HG03521 (cell line): ENCODE measurements around the gene STKLD1.

ENCODE experiments used
- ATAC-seq: cut with Tn5 transposase; IDR thresholded peaks from one replicate; pipeline ENCODE4 v1.9.1; 2021; ENCODE audit warnings: mild to moderate bottlenecking, moderate library complexity; ENCODE audit not compliant: unreplicated experiment

Gene STKLD1

DNA sequence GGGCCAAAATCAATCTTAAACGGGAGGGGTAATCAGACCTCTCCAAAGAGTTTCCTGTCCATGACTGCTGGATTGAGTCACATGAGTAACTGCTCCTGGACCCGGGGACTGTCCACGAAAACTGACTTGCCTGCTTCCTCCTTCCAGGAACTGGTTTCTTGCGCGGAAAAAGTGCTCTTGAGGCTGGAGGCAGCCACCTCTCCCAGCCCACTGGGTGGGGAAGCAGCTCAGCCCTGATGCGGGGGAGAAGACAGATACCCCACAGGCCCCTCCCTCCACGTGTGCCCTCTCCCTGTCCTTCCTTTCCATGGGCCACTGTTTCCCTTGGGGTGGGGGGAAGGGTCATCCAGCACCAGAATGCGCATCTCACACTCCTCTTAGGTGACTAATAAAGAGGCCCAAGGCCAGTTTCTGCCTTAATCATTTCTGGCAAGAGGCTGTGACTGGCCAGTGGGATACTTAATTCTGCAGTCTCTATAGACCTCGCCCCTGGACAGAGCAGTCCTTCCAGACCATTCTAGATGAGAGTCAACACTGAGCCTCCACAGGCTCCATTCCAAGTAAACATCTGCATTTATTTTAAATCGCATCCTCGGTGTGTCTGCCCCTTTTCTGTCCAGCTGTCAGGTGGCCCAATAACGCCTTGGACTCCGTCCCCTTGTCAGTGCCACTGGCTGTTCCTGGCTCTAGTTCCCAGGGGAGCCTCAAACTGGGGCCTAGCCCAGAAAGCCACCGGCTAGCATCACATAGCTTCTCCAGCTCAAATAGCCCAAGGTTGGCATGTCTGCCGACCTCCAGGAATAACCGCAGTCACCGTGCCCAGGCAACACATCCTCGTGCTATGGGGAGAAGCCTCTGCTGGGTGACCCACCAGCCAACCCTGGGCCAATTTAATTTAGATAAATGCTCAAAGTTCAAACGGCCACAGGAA is 29.6 kb downstream of the STKLD1 start:
- no peak for ATAC-seq

DNA sequence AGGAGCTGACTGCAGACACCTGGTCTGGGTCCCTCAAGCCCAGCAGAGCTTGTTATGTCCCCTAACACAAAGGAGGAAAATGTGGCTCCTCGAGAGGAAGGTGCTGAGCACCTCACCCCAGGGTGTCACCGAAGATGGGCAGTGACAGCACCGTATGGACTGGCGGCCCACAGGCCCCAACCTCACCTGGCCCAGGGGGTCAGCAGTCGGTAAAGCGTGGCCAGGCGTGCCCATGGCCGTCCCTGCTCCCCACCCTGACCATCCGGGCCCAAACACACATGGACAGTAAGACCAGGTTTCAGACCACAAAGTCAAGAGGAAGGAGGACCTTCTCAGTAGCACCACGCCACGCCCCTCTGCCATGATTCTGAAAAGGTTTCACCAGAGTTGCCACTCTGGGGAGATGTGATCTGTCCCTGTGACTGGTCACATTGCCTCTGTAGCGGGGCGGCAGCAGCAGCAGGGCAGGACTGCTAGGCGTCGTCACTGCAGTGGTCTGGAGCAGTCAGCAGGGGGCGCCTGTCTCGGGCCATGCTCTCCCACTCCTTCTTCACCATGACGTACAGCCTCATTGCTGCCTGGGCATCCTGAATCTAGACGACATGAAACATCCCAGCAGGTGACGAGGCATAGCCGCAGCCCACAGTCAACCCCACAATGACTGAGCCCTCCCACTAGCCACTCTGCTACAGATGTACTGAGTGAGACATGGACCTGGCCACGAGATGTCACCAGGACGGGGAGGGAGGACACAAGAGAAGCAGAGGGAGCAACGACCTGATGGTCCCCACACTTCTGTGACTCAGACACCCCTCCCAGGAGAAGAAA is 30.5 kb downstream of the STKLD1 start:
- ATAC-seq: no peak

- ATAC-seq: no peak
Observed at GRCh38 chr9:133408042-133408441, 31.9 kb downstream of the STKLD1 start.

DNA sequence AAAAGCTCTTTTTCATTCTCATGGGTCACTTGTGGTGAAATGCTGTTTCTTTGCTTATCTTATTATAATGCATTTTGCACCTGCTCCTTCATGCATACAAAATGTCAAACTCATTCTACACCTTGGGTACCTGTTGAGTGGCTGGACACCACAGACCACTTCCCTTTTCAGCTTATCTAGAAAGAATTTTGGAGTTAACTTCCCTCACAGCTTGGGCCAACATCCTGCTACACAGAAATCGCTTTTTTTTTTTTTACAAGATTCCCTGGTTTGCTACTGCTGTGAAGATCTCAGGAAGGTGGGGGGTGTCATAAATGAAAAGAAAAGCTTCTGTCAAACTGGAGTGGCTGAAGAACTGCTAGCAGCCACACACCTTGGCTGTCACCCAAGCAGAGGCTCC is 39.0 kb downstream of the STKLD1 start:
- no peak for ATAC-seq

- no peak for ATAC-seq
Observed at GRCh38 chr9:133417541-133418461, 41.6 kb downstream of the STKLD1 start, which contains the start of gene REXO4. REXO4 (minus strand) TSS chr9:133418010; CDS start chr9:133417844, 166 bp downstream.

- no peak for ATAC-seq
Observed at GRCh38 chr9:133419005-133419404, 42.8 kb downstream of the STKLD1 start.

DNA sequence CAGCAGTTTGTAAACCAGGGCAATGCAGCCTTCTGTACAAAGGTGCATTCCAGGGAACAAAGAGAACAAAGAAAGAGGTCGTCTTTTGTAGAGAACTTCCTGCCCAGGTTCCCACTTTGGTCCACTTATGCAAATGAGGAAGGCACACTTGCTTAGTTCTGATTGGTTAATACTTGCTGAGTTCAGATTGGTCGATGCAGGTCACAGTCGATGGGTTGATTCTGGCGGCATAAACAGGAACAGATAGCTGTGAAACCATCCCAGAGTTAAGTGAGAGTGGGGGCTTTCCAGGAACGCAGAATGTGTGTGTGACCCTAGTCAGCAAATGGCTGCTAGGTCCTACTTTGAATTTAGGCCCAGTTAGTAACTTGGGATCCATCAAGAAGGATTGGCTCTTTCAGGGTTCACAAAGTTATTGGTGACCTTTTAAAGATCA is 44.2 kb downstream of the STKLD1 start:
- no peak for ATAC-seq

DNA sequence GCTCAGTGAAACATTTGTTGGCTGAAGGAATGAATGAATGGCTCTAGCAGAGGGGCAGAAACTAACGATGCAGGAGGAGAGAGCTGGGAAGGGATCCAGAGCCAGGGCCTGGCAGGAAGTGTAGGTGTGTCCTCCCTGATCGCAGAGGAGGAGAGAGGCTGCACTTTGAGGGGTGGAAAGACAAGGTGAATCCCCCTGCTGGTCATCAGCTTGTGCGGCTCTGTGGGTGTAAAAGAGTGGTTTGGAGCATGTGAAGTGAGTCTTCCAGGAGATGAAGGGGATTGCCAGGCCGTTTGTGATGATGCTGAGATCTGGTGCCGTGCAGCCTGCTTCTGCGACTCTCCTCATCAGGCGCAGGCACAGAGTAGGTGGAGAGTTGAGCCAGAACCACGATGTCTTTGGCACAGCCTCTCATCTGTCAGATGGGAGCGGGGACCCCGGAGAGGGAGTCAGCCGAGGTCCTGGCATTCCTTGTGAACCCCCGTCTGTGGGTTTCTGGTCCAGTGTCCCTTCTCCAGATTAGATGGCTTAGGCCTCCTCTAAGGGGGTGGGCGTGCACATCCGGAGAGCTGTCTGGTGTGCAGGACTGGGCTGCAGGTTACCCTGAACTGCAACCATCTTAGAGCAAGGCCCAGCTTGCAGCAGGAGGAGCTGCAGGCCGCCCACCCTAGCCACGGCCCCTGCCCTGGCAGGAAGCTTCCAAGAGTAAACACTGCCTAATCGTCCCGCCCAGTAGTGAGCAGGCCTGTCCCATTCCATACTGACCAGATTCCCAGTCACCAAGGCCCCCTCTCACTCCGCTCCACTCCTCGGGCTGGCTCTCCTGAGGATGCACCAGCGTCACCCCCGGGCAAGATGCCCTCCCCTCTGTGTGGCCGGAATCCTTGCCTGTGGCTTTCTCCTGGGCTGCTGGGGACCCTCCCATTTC is 45.7 kb downstream of the STKLD1 start, which contains the start of gene ADAMTS13:
Gene ADAMTS13, plus strand, starts transcription at position 753 of the 928 bp plus-strand sequence. Its CDS starts 77 bp downstream, at position 830.
- ATAC-seq: no peak

DNA sequence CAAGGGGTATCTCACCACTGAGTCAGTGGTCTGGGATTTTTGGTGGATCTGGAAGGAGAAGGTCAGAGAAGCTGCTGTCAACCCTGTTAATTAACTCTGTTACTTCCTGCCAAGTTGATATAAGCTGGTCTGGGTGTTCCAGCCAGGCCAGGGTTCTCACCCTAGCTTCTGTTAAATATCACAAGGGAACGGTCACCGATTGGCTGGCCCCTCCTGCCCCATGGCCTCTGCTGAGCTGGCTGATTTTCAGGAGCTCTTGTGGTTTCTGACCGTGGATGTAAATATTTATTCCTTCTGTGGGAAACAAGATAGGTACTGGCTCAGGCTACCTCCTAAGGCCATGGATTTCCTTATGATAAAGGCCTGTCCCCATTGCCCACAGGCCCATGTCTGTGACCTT is 47.0 kb downstream of the STKLD1 start:
- no peak for ATAC-seq

GRCh38 chr9:133424187-133424586 is 48.0 kb downstream of the STKLD1 start:
- no peak for ATAC-seq

- no peak for ATAC-seq
Observed at GRCh38 chr9:133425049-133425632, 49.0 kb downstream of the STKLD1 start.

DNA sequence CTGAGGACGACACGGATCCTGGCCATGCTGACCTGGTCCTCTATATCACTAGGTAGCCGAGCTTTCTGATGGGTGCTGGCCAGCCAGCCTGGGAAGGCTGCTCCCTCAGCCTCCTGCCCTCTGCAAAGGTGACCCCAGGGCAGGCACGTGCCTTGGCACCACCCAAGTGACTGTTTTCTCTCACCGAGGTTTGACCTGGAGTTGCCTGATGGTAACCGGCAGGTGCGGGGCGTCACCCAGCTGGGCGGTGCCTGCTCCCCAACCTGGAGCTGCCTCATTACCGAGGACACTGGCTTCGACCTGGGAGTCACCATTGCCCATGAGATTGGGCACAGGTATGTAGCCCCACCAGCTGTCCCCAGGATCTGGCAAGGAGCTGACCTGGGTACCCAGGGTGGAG is 49.8 kb downstream of the STKLD1 start:
- ATAC-seq: no peak

DNA sequence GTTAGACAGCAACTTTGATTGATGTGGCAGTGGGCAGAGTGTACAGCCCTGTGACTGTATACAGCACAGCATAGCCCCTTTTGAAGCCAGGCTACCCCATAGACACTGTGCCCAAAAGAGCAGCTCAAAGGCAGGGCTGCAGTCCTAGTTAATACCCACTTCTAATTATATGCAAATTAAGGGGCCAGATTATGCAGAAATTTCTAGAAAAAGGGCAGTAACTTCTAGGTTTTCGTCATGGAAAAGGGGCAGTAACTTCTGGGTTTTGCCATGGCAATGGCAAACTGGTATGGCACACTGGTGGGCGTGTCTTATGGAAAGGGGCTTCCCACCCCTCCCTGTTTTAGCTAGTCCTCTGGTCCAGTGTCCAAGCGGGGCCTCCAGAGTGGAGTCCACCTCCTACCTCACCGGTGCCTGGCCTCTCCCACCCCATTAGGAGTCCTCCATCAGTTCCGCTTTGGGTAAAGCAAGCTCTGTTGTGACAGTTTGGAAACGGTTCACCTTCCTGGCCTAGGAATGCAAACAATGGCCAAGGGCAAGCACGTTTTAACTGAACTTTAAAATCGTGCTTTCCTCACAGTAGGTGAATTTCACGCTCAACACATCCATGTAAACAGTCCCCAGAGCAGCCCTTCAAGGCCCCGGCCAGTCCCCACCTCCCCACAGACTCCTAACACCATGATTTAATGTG is 51.6 kb downstream of the STKLD1 start:
- no peak for ATAC-seq

DNA sequence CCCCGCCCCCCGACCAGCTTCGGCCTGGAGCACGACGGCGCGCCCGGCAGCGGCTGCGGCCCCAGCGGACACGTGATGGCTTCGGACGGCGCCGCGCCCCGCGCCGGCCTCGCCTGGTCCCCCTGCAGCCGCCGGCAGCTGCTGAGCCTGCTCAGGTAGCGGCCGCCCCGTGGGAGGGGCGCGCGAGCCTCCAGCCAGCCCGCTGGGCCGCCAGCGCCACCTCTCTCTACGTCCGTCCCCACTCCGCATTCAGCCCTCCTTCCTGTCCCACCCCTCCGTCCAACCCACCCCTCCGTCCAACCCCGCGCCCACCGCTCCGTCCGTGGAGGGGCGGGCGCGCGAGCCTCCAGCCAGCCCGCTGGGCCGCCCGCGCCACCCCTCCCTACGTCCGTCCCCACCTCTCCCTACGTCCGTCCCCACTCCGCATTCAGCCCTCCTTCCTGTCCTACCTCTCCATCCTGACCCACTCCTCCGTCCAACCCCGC is 52.5 kb downstream of the STKLD1 start:
- ATAC-seq: no peak

- ATAC-seq: no peak
Observed at GRCh38 chr9:133429214-133429613, 53.0 kb downstream of the STKLD1 start.

GRCh38 chr9:133429641-133430161 is 53.5 kb downstream of the STKLD1 start:
- ATAC-seq: no peak

DNA sequence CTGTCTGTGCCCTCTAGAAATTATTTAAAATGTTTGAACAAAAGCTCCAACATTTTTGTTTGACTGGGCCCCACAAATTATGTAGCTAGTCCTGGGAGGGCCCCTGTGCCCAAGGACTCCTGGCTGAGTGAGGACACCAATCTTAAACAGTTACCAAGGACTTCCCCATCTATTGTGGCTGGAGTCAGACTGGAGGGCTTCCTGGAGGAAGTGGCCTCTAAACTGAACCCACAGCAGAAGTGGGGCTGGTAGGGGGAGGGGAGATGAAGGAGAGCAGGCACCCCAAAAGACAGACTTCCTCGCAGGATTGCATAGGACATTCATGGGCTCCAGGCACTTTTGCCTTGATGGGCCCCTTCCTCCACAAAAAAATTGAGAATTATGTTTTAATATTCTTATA is 54.1 kb downstream of the STKLD1 start:
- ATAC-seq: no peak

- no peak for ATAC-seq
Observed at GRCh38 chr9:133433351-133433843, 57.2 kb downstream of the STKLD1 start.
